ENCODE results near the gene SRC.

DNA sequence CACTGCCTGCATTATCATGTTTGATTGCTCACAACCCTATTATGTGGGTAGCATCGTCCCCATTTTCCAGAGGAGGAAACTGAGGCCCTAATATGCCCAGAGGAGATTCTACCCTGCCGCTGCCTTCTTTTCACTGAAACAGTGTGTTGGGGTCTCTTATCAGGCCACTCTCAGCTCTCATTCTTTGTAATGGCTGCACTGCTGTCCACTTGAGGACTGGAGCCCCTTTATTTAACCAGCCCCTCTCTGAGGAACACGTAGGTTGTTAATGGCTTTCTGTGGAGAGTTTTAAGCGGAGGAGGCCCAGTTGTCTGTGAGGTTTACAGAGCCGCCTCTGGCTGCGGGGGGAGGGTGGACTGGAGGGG is 32.5 kb downstream of the SRC start:
- TF ChIP-seq, protein P1, sequence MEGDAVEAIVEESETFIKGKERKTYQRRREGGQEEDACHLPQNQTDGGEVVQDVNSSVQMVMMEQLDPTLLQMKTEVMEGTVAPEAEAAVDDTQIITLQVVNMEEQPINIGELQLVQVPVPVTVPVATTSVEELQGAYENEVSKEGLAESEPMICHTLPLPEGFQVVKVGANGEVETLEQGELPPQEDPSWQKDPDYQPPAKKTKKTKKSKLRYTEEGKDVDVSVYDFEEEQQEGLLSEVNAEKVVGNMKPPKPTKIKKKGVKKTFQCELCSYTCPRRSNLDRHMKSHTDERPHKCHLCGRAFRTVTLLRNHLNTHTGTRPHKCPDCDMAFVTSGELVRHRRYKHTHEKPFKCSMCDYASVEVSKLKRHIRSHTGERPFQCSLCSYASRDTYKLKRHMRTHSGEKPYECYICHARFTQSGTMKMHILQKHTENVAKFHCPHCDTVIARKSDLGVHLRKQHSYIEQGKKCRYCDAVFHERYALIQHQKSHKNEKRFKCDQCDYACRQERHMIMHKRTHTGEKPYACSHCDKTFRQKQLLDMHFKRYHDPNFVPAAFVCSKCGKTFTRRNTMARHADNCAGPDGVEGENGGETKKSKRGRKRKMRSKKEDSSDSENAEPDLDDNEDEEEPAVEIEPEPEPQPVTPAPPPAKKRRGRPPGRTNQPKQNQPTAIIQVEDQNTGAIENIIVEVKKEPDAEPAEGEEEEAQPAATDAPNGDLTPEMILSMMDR (IDR thresholded peaks at IDR 0.05) = no peak
- TF ChIP-seq POLR2A (IDR thresholded peaks at IDR 0.05) = no peak
